WTC11 (cell line): ENCODE measurements around the gene OPTC. TPM values are rescaled to one million over a fixed set of nuclear protein-coding genes. Genes with fewer than 3 reads are reported as not detected.

Experiments used
- ATAC-seq: fragments of 200-7000 bp; cut with Tn5 transposase; 2 replicates; pipeline ENCODE4 v1.10.0; 2021; ENCODE audit warnings: mild to moderate bottlenecking, moderate library complexity
- CTCF ChIA-PET: fragments of 300-600 bp; sonication (Branson Sonifier 250); formaldehyde crosslinking; loops from one replicate; lab custom pipeline; 2021; ENCODE audit warnings: antibody characterized with exemption; lab: Charles Lee
- POLR2A ChIA-PET: fragments of 350-600 bp; sonication (Branson Sonifier 250); formaldehyde crosslinking; loops from one replicate; lab custom pipeline; 2021; ENCODE audit warnings: antibody characterized with exemption; lab: Charles Lee
- DNase-seq: peaks from one replicate; pipeline ENCODE4 v3.0.0; 2021; ENCODE audit warnings: low spot score
- H3K27ac Mint-ChIP-seq: 2 replicates; pipeline ENCODE4 v1.8.0; 2021; ENCODE audit warnings: mixed read lengths
- H3K27me3 Mint-ChIP-seq: 2 replicates; pipeline ENCODE4 v1.8.0; 2021; ENCODE audit warnings: low read depth, mild to moderate bottlenecking, moderate library complexity, mixed read lengths
- H3K36me3 Mint-ChIP-seq: 2 replicates; pipeline ENCODE4 v1.8.0; 2021; ENCODE audit warnings: mixed read lengths
- H3K4me1 Mint-ChIP-seq: 2 replicates; pipeline ENCODE4 v1.8.0; 2022; ENCODE audit warnings: mixed read lengths
- H3K4me3 Mint-ChIP-seq: 2 replicates; pipeline ENCODE4 v1.8.0; 2021; ENCODE audit warnings: mild to moderate bottlenecking, moderate library complexity, mixed read lengths
- H3K9me3 Mint-ChIP-seq: 2 replicates; pipeline ENCODE4 v1.8.0; 2021; ENCODE audit warnings: mixed read lengths
- ATF1 ChIP-seq: sonication (generic); formaldehyde crosslinking; IDR thresholded peaks from 2 replicates; pipeline ENCODE4 v1.8.1; 2023; ENCODE audit warnings: mild to moderate bottlenecking, moderate library complexity, missing genetic modification reagents
- E2F4 ChIP-seq: sonication (generic); formaldehyde crosslinking; IDR thresholded peaks from 2 replicates; pipeline ENCODE4 v1.8.1; 2022; ENCODE audit warnings: low read depth, mild to moderate bottlenecking, moderate library complexity, missing genetic modification reagents, borderline replicate concordance
- EMX1 ChIP-seq: fragments of 250-450 bp; sonication (Bioruptor Pico); IDR thresholded peaks from 2 replicates; pipeline ENCODE4 v1.8.0; 2021; ENCODE audit warnings: mild to moderate bottlenecking
- FOXK1 ChIP-seq: sonication (generic); formaldehyde crosslinking; IDR thresholded peaks from 2 replicates; pipeline ENCODE4 v1.8.0; 2022; ENCODE audit warnings: mild to moderate bottlenecking, moderate library complexity, missing genetic modification reagents
- MXD4 ChIP-seq: fragments of 250-450 bp; sonication (Bioruptor Pico); IDR thresholded peaks from 2 replicates; pipeline ENCODE4 v1.8.0; 2021; ENCODE audit warnings: mild to moderate bottlenecking, moderate library complexity, borderline replicate concordance
- NFATC4 ChIP-seq: fragments of 250-450 bp; sonication (Bioruptor Pico); IDR thresholded peaks from 2 replicates; pipeline ENCODE4 v1.9.0; 2021; ENCODE audit warnings: mild to moderate bottlenecking
- PREB ChIP-seq: sonication (generic); formaldehyde crosslinking; IDR thresholded peaks from 2 replicates; pipeline ENCODE4 v1.8.1; 2022; ENCODE audit warnings: mild to moderate bottlenecking, missing genetic modification reagents, moderate library complexity, borderline replicate concordance
- SP1 ChIP-seq: sonication (generic); formaldehyde crosslinking; conservative IDR thresholded peaks from 2 replicates; pipeline ENCODE4 v1.8.1; 2022; ENCODE audit warnings: missing genetic modification reagents
- TEAD1 ChIP-seq: sonication (generic); formaldehyde crosslinking; IDR thresholded peaks from 2 replicates; pipeline ENCODE4 v1.8.0; 2022; ENCODE audit warnings: mild to moderate bottlenecking, missing genetic modification reagents
- TP53 ChIP-seq: sonication (generic); formaldehyde crosslinking; IDR thresholded peaks from 2 replicates; pipeline ENCODE4 v1.8.1; 2023; ENCODE audit warnings: mild to moderate bottlenecking, missing genetic modification reagents
- ZNF425 ChIP-seq: fragments of 250-450 bp; sonication (Bioruptor Pico); conservative IDR thresholded peaks from 2 replicates; pipeline ENCODE4 v1.9.0; 2021; ENCODE audit warnings: mild to moderate bottlenecking
- total RNA-seq: library from RNA; stranded (reverse); gene quantifications from 3 replicates; pipeline ENCODE4 v1.2.3, GENCODE V29; 2021
- TF ChIP-seq, protein P1 (sequence below): sonication (generic); formaldehyde crosslinking; IDR thresholded peaks from 2 replicates; pipeline ENCODE4 v1.8.0; 2023; ENCODE audit warnings: mild to moderate bottlenecking, missing genetic modification reagents
- TF ChIP-seq, protein P2 (sequence below): sonication (generic); formaldehyde crosslinking; IDR thresholded peaks from 2 replicates; pipeline ENCODE4 v1.8.0; 2022; ENCODE audit warnings: mild to moderate bottlenecking, missing genetic modification reagents
- TF ChIP-seq, protein P3 (sequence below): sonication (generic); formaldehyde crosslinking; IDR thresholded peaks from 2 replicates; pipeline ENCODE4 v1.8.1; 2023; ENCODE audit warnings: mild to moderate bottlenecking, missing genetic modification reagents
- TF ChIP-seq, protein P4 (sequence below): sonication (generic); formaldehyde crosslinking; IDR thresholded peaks from 2 replicates; pipeline ENCODE4 v1.8.1; 2023; ENCODE audit warnings: mild to moderate bottlenecking, moderate library complexity, missing genetic modification reagents

Gene OPTC
- total RNA-seq, 1 experiment from 2014 or later, result 0.55 TPM

- no peak overlapping the region for H3K4me3 Mint-ChIP-seq
- no peaks in the 10 kb centered on the region for H3K36me3 Mint-ChIP-seq
- H3K4me1 Mint-ChIP-seq, result peaks cover 4% of the 10 kb centered on the region
- no peaks in the 10 kb centered on the region; the same call in 1 of the 2 replicates for H3K27me3 Mint-ChIP-seq
- H3K9me3 Mint-ChIP-seq, result no peaks in the 10 kb centered on the region
- ChIA-PET POLR2A (no interaction called here), CTCF (interaction anchor here (0.7 kb wide), 1 partner anchor 193 kb away, joined by 7 read pairs; no protein-coding TSS in a partner anchor)
- DNase-seq, result no peak
- TF ChIP-seq NFATC4 (CRISPR knock-in tag) (no peak), EMX1 (CRISPR knock-in tag) (no peak), E2F4 (CRISPR knock-in tag) (no peak), TEAD1 (no peak), FOXK1 (no peak), ATF1 (CRISPR knock-in tag) (no peak), TP53 (CRISPR knock-in tag) (no peak), ZNF425 (CRISPR knock-in tag) (no peak), SP1 (no peak), MXD4 (CRISPR knock-in tag) (no peak), PREB (CRISPR knock-in tag) (no peak)
- TF ChIP-seq, protein P1, sequence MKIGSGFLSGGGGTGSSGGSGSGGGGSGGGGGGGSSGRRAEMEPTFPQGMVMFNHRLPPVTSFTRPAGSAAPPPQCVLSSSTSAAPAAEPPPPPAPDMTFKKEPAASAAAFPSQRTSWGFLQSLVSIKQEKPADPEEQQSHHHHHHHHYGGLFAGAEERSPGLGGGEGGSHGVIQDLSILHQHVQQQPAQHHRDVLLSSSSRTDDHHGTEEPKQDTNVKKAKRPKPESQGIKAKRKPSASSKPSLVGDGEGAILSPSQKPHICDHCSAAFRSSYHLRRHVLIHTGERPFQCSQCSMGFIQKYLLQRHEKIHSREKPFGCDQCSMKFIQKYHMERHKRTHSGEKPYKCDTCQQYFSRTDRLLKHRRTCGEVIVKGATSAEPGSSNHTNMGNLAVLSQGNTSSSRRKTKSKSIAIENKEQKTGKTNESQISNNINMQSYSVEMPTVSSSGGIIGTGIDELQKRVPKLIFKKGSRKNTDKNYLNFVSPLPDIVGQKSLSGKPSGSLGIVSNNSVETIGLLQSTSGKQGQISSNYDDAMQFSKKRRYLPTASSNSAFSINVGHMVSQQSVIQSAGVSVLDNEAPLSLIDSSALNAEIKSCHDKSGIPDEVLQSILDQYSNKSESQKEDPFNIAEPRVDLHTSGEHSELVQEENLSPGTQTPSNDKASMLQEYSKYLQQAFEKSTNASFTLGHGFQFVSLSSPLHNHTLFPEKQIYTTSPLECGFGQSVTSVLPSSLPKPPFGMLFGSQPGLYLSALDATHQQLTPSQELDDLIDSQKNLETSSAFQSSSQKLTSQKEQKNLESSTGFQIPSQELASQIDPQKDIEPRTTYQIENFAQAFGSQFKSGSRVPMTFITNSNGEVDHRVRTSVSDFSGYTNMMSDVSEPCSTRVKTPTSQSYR (CRISPR knock-in tag), result no peak
- TF ChIP-seq, protein P2, sequence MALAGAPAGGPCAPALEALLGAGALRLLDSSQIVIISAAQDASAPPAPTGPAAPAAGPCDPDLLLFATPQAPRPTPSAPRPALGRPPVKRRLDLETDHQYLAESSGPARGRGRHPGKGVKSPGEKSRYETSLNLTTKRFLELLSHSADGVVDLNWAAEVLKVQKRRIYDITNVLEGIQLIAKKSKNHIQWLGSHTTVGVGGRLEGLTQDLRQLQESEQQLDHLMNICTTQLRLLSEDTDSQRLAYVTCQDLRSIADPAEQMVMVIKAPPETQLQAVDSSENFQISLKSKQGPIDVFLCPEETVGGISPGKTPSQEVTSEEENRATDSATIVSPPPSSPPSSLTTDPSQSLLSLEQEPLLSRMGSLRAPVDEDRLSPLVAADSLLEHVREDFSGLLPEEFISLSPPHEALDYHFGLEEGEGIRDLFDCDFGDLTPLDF (CRISPR knock-in tag), result no peak
- TF ChIP-seq, protein P3, sequence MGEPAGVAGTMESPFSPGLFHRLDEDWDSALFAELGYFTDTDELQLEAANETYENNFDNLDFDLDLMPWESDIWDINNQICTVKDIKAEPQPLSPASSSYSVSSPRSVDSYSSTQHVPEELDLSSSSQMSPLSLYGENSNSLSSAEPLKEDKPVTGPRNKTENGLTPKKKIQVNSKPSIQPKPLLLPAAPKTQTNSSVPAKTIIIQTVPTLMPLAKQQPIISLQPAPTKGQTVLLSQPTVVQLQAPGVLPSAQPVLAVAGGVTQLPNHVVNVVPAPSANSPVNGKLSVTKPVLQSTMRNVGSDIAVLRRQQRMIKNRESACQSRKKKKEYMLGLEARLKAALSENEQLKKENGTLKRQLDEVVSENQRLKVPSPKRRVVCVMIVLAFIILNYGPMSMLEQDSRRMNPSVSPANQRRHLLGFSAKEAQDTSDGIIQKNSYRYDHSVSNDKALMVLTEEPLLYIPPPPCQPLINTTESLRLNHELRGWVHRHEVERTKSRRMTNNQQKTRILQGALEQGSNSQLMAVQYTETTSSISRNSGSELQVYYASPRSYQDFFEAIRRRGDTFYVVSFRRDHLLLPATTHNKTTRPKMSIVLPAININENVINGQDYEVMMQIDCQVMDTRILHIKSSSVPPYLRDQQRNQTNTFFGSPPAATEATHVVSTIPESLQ (CRISPR knock-in tag), result no peak
- TF ChIP-seq, protein P4, sequence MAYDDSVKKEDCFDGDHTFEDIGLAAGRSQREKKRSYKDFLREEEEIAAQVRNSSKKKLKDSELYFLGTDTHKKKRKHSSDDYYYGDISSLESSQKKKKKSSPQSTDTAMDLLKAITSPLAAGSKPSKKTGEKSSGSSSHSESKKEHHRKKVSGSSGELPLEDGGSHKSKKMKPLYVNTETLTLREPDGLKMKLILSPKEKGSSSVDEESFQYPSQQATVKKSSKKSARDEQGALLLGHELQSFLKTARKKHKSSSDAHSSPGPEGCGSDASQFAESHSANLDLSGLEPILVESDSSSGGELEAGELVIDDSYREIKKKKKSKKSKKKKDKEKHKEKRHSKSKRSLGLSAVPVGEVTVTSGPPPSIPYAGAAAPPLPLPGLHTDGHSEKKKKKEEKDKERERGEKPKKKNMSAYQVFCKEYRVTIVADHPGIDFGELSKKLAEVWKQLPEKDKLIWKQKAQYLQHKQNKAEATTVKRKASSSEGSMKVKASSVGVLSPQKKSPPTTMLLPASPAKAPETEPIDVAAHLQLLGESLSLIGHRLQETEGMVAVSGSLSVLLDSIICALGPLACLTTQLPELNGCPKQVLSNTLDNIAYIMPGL (CRISPR knock-in tag), result no peak
- no peak overlapping the region for H3K27ac Mint-ChIP-seq
- ATAC-seq, result no peak
Measured at GRCh38 chr1:203534526-203534925, 40.6 kb downstream of the OPTC start.
